Adipocyte (in vitro differentiated cells): ENCODE data around the gene ABCA10.
"Not testable (repeated sequence)": the region's sequence is repeated elsewhere in the genome, so short reads cannot be mapped to it uniquely, and the experiment has no call there.

Source experiments
- DNase-seq: peaks from one replicate; pipeline ENCODE4 v3.0.0-alpha.2; 2015; ENCODE audit warnings: low read depth
- H3K27me3 ChIP-seq: replicated peaks from 2 replicates; pipeline ENCODE4 v1.7.0; 2013; ENCODE audit warnings: mild to moderate bottlenecking, low read length, moderate library complexity; ENCODE audit not compliant: control insufficient read depth, insufficient read depth
- H3K36me3 ChIP-seq: 2 replicates; pipeline ENCODE4 v1.7.0; 2013; ENCODE audit warnings: low read length, mild to moderate bottlenecking, moderate library complexity; ENCODE audit not compliant: control insufficient read depth, insufficient read depth, severe bottlenecking
- H3K4me1 ChIP-seq: 2 replicates; pipeline ENCODE4 v1.7.0; 2013; ENCODE audit warnings: mild to moderate bottlenecking, low read length, moderate library complexity; ENCODE audit not compliant: control insufficient read depth, insufficient read depth
- H3K4me3 ChIP-seq: 2 replicates; pipeline ENCODE4 v1.7.0; 2013; ENCODE audit warnings: mild to moderate bottlenecking, low read length, moderate library complexity
- H3K9ac ChIP-seq: 2 replicates; pipeline ENCODE4 v1.7.0; 2013; ENCODE audit warnings: mild to moderate bottlenecking, low read length, moderate library complexity
- H3K9me3 ChIP-seq: 2 replicates; pipeline ENCODE4 v1.7.0; 2013; ENCODE audit warnings: mild to moderate bottlenecking, low read length, moderate library complexity; ENCODE audit not compliant: control insufficient read depth

ABCA10 gene

GRCh38 chr17:69228576-69228975 lies at the start of gene ABCA10:
ABCA10 (minus strand) TSS chr17:69228824; CDS start chr17:69225358, 3,466 bp downstream.
- no peaks in the 10 kb centered on the region for H3K27me3 ChIP-seq
- H3K9ac ChIP-seq: peak within 1 kb of the TSS; percentile 61
- peak; percentile 59 for DNase-seq
- H3K9me3 ChIP-seq: peaks cover 9% of the 10 kb centered on the region
- H3K4me1 ChIP-seq: peaks cover 27% of the 10 kb centered on the region
- no peaks in the 10 kb centered on the region for H3K36me3 ChIP-seq
- peak within 1 kb of the TSS; percentile 60 for H3K4me3 ChIP-seq

- not testable (repeated sequence) for DNase-seq, H3K4me1 ChIP-seq, H3K9me3 ChIP-seq, H3K36me3 ChIP-seq, H3K4me3 ChIP-seq, H3K9ac ChIP-seq, H3K27me3 ChIP-seq
Observed at GRCh38 chr17:69276279-69276678, 47.7 kb upstream of the ABCA10 start.

- Histone ChIP-seq H3K9ac (no peak overlapping the region), H3K36me3 (no peaks in the 10 kb centered on the region), H3K4me3 (no peak overlapping the region), H3K9me3 (no peaks in the 10 kb centered on the region), H3K4me1 (no peaks in the 10 kb centered on the region), H3K27me3 (no peaks in the 10 kb centered on the region)
- DNase-seq: no peak
Observed at GRCh38 chr17:69275751-69276150, 47.1 kb upstream of the ABCA10 start.

GRCh38 chr17:69271023-69271422 lies 42.4 kb upstream of the ABCA10 start:
- no peak overlapping the region for H3K9ac ChIP-seq
- H3K27me3 ChIP-seq: no peaks in the 10 kb centered on the region
- no peak for DNase-seq
- H3K4me3 ChIP-seq: no peak overlapping the region
- peaks cover 14% of the 10 kb centered on the region for H3K4me1 ChIP-seq
- H3K36me3 ChIP-seq: no peaks in the 10 kb centered on the region
- no peaks in the 10 kb centered on the region for H3K9me3 ChIP-seq

GRCh38 chr17:69269131-69269998 lies 40.7 kb upstream of the ABCA10 start:
- no peaks in the 10 kb centered on the region for H3K27me3 ChIP-seq
- peaks cover 14% of the 10 kb centered on the region for H3K4me1 ChIP-seq
- H3K9ac ChIP-seq: no peak overlapping the region
- H3K4me3 ChIP-seq: no peak overlapping the region
- H3K9me3 ChIP-seq: no peaks in the 10 kb centered on the region
- H3K36me3 ChIP-seq: no peaks in the 10 kb centered on the region
- peak; percentile 85 for DNase-seq

GRCh38 chr17:69268543-69269014 lies 40.0 kb upstream of the ABCA10 start:
- Histone ChIP-seq H3K9ac (no peak overlapping the region), H3K4me3 (no peak overlapping the region), H3K36me3 (no peaks in the 10 kb centered on the region), H3K27me3 (no peaks in the 10 kb centered on the region), H3K4me1 (peaks cover 14% of the 10 kb centered on the region), H3K9me3 (no peaks in the 10 kb centered on the region)
- DNase-seq: no peak

GRCh38 chr17:69267219-69267618 lies 38.6 kb upstream of the ABCA10 start:
- Histone ChIP-seq H3K4me3 (no peak overlapping the region), H3K4me1 (peaks cover 14% of the 10 kb centered on the region), H3K27me3 (no peaks in the 10 kb centered on the region), H3K36me3 (no peaks in the 10 kb centered on the region), H3K9me3 (no peaks in the 10 kb centered on the region), H3K9ac (no peak overlapping the region)
- no peak for DNase-seq

- H3K4me1 ChIP-seq: peaks cover 14% of the 10 kb centered on the region
- no peaks in the 10 kb centered on the region for H3K27me3 ChIP-seq
- no peak for DNase-seq
- H3K4me3 ChIP-seq: no peak overlapping the region
- H3K9me3 ChIP-seq: no peaks in the 10 kb centered on the region
- no peak overlapping the region for H3K9ac ChIP-seq
- no peaks in the 10 kb centered on the region for H3K36me3 ChIP-seq
Observed at GRCh38 chr17:69265873-69266272, 37.2 kb upstream of the ABCA10 start.

- H3K36me3 ChIP-seq: peaks cover 16% of the 10 kb centered on the region
Observed at GRCh38 chr17:69254187-69254586, 25.6 kb upstream of the ABCA10 start.

GRCh38 chr17:69250641-69251040 lies 22.0 kb upstream of the ABCA10 start:
- Histone ChIP-seq H3K9me3 (no peaks in the 10 kb centered on the region), H3K36me3 (peaks cover 17% of the 10 kb centered on the region), H3K4me3 (no peak overlapping the region), H3K27me3 (no peaks in the 10 kb centered on the region), H3K4me1 (peaks cover 3% of the 10 kb centered on the region), H3K9ac (no peak overlapping the region)
- DNase-seq: peak; percentile 57

More at GRCh38 chr17:69254187-69254586, 25.6 kb upstream of the ABCA10 start:
- Histone ChIP-seq H3K27me3 (no peaks in the 10 kb centered on the region), H3K4me3 (no peak overlapping the region), H3K9ac (no peak overlapping the region), H3K9me3 (no peaks in the 10 kb centered on the region), H3K4me1 (peaks cover 3% of the 10 kb centered on the region)
- no peak for DNase-seq

- Histone ChIP-seq H3K9me3 (no peaks in the 10 kb centered on the region), H3K36me3 (peaks cover 4% of the 10 kb centered on the region), H3K4me3 (no peak overlapping the region), H3K9ac (no peak overlapping the region), H3K4me1 (no peaks in the 10 kb centered on the region), H3K27me3 (no peaks in the 10 kb centered on the region)
- DNase-seq: peak; percentile 88
Observed at GRCh38 chr17:69246726-69247375, 18.2 kb upstream of the ABCA10 start.
